SW480 (cell line): ENCODE results near the gene HOXC5.
"Not testable (repeated sequence)": the region's sequence is repeated elsewhere in the genome, so short reads cannot be mapped to it uniquely, and the experiment has no call there.

ENCODE experiments used
- DNase-seq: peaks from one replicate; pipeline ENCODE4 v3.0.0-alpha.2; 2016; ENCODE audit warnings: low spot score

The HOXC5 gene

GRCh38 chr12:54033980-54034784, 1.3 kb downstream of the HOXC5 start:
- DNase-seq: no peak

- no peak for DNase-seq
Measured at GRCh38 chr12:54034785-54035310, 2.0 kb downstream of the HOXC5 start.

GRCh38 chr12:54035568-54036264, 2.9 kb downstream of the HOXC5 start:
- DNase-seq: no peak

GRCh38 chr12:54036620-54037359, 3.9 kb downstream of the HOXC5 start:
- peak; percentile 36 for DNase-seq

- no peak for DNase-seq
Measured at GRCh38 chr12:54037360-54038283, 4.8 kb downstream of the HOXC5 start.

GRCh38 chr12:54038284-54038870, 5.5 kb downstream of the HOXC5 start:
- DNase-seq: no peak

- no peak for DNase-seq
Measured at GRCh38 chr12:54038871-54039414, 6.1 kb downstream of the HOXC5 start.

- DNase-seq: no peak
Measured at GRCh38 chr12:54039417-54040147, 6.7 kb downstream of the HOXC5 start.

GRCh38 chr12:54040148-54040494, 7.3 kb downstream of the HOXC5 start:
- DNase-seq: peak; percentile 22

- no peak for DNase-seq
Measured at GRCh38 chr12:54040648-54041047, 7.8 kb downstream of the HOXC5 start.

GRCh38 chr12:54041097-54041690, 8.3 kb downstream of the HOXC5 start:
- DNase-seq: no peak

- DNase-seq: not testable (repeated sequence)
Measured at GRCh38 chr12:54042033-54042432, 9.2 kb downstream of the HOXC5 start.

GRCh38 chr12:54042970-54043853, 10.4 kb downstream of the HOXC5 start:
- no peak for DNase-seq

GRCh38 chr12:54044425-54045103, 11.7 kb downstream of the HOXC5 start:
- no peak for DNase-seq

- no peak for DNase-seq
Measured at GRCh38 chr12:54045401-54045800, 12.6 kb downstream of the HOXC5 start.

- no peak for DNase-seq
Measured at GRCh38 chr12:54045868-54046521, 13.1 kb downstream of the HOXC5 start.

- DNase-seq: no peak
Measured at GRCh38 chr12:54046809-54047159, 13.9 kb downstream of the HOXC5 start.
